GM19240 (cell line): Measurements from ENCODE around the gene GRID2.

Source experiments
- DNase-seq: peaks from one replicate; pipeline ENCODE4 v3.0.0; 2011; ENCODE audit warnings: low spot score; ENCODE audit not compliant: insufficient read length

GRID2 gene

GRCh38 chr4:93384241-93384640 lies 1080.5 kb downstream of the GRID2 start:
- no peak for DNase-seq

DNA sequence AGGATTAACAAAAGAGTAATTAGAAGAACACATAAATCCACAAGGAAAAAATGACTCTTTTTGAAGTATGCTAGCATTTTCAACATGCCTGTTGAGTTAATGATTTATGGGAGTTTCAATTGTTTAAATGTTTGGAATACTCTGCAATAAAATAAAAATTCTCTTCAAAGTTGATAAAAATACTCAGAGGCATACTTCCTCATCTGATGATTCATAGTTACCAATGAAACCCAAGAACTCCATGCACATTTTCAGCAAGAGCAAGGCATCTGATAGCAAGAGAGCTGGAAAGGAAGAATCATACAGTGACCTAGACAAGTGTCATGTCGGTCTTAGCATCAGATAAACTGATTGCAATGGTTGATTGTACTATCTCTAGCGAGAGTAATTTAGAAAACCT lies 1081.1 kb downstream of the GRID2 start:
- DNase-seq, result no peak

DNA sequence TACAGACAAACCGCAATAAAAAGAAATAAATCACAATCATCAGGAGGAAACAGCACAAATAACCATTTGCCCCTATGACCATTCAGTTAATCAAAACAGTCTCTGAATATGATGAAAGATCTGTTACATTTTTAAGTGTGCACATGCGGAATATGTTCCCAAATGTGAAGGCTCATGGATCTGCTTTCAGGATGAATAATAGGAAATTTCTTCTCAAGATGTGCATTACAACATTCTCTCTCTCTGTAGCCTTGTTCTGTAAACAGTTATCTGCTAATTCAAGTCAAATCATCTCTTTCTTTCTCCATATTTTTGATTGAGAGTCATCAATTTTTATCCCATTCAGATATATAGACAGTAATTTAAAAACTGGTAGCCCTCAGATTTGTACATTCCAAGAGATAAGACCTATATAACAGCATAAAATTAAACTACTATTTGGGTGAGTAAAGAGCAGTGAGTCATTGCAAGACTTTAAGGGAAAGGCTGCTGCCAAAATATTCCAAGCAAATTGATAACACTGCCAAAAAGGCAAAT lies 1090.8 kb downstream of the GRID2 start:
- no peak for DNase-seq

DNA sequence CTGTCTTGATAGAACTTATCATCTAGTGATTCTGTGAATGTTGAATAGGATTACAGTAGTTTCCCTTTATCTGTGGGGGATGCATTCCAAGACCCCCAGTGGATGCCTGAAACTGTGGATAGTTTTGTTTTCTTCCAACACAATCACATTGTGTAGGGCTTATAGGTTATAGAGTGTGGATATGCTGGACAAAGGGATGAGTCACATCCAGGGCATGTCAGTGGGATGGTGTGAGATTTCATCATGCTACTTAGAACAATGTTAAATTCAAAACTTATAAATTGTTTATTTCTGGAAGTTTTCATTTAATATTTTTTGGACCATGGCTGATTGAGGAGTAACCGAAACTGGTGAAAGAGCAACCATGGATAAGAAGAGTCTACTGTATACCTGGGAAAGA lies 1092.5 kb downstream of the GRID2 start:
- no peak for DNase-seq

- no peak for DNase-seq
Observed at GRCh38 chr4:93403571-93403970, 1099.8 kb downstream of the GRID2 start.

DNA sequence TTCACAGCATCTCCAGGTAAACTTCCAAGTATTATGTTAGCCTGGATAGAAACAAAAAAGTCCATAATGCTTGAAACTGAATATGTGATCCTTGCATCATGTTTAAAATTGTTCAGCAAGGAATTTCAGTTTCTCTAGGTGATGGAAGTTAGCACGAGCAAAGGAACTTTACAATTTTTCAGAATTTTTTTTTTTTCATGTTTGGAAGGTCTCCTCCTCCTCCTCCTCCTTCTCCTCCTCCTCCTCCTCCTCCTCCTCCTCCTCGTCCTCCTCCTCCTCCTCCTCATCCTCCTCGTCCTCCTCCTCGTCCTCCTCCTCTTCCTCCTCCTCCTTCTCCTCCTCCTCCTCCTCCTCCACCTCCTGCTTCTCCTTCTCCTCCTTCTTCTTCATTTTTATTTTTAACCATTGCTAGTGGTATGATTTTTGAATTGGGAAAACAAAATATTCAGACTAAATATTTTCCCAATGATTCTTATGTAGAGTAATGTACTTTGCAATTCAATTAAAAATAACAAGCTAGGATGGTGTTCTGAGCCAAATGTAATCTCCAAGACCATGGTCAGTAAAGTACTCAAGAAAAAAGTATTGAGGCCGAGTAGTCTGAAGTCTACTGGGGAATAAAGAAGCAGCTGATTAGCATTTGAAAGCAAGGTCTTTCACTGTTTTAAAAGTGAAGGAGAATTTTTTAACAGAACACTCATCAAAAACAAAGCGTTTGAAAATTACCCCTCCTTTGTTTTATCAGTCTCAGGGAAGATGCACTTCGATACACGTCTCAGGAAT lies 1103.9 kb downstream of the GRID2 start:
- no peak for DNase-seq

GRCh38 chr4:93409035-93409434 lies 1105.3 kb downstream of the GRID2 start:
- DNase-seq, result no peak

DNA sequence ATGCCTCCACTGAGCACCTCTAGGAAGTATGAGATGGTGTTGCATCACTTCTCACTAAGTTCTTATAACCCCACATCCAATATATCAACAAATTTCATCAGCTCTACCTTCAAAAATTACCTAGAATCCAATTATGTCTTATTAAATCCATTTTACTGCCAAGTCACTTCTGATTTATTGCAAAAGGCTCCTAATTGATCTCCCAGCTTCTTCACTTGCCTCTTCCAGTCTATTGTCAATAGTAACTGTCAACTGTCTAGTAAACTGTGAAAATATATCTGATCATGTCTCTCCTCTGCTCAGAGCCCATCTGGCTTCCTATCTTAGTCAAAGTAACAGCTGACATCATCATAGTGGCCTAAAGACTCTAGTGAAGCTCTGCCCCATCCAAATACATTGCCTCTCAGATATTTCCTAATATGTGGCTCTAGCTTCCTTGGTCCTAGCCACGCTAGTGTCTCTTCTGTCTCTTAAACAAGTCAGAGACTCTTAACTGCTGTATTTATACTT lies 1110.3 kb downstream of the GRID2 start:
- no peak for DNase-seq

DNA sequence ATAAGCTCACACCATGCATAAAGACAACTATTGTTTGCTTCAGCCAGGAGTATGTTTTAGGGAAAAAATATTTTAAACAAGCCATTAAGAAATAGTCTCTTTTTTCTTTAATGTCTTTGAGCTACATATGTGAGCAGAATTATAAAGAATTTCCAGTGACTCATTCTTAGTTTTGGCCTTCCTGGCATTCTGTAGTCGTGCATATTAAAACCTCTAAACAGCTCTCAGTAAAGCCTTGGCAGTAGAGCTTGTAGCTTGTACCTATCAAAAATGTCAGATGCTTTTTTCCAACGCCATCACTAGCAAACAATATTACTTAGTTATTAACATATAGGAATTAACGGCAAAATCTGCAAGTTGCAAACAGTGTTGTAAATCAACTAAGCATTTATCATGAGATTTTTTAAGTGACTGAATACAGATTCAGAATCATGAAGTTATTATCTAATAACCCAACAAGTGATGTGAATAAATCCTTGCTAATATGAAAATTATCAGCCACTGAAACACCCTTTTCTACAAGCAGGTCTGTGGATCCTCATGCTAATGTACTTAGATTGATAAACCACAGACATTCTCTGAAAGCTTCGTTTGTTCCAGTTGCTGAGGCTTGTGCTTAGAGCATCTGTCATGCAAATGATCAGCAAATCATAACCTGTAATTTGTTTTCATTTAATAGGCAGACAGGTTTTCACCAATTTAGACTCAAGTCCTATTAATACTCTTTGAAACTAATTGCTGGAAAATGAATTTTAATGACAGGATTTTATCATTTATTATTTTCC lies 1112.8 kb downstream of the GRID2 start:
- no peak for DNase-seq

- DNase-seq, result no peak
Observed at GRCh38 chr4:93431371-93431770, 1127.6 kb downstream of the GRID2 start.

GRCh38 chr4:93433840-93434239 lies 1130.1 kb downstream of the GRID2 start:
- no peak for DNase-seq

DNA sequence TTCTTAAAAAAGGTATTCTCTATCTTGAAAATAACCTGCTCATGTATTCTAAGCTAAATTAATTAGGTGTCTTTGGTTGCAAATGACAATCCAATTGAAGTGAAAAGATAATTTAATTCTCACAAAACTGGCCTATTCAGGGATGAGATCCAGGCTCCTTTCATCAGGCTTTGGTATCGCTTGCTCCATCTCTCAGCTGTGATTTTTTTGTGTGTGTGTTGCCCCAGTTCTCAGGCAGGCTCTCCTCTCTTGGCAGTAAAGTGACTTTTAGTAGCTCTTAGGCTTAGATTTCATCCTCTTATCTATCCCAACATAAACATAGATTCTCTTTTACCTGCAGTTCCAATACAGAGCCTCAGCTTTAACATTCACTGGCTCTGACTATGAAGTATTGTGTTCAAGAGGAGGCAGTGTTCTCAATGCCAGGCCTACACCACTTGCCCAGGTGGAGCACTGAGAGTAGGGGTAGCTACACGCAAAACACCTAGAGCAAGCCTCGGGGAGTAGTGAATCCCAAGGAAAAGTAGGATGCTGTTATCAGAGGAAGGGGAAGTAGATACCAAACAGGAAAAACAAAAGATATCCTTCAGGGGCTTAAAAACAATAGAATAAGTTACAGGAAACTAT lies 1132.3 kb downstream of the GRID2 start:
- no peak for DNase-seq

DNA sequence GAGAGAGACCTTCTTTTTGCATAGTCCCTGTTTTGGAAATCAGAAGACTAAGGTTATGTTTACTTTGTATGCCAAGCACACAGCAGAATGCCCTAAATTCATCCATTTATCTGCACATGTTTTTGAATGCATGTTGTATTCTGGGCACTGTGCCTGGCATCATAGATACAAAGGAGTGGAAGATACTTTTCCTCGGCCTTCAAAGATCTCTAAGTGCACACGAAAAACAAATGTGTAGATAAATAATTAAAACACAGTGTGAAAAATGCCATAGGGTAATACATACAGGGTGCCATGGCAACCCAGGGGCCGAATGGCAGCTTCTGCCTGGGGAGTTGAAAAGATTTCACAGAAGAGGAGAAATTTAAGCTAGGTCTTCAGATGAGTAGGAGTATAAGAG lies 1134.2 kb downstream of the GRID2 start:
- no peak for DNase-seq

- DNase-seq, result no peak
Observed at GRCh38 chr4:93444860-93445259, 1141.1 kb downstream of the GRID2 start.

DNA sequence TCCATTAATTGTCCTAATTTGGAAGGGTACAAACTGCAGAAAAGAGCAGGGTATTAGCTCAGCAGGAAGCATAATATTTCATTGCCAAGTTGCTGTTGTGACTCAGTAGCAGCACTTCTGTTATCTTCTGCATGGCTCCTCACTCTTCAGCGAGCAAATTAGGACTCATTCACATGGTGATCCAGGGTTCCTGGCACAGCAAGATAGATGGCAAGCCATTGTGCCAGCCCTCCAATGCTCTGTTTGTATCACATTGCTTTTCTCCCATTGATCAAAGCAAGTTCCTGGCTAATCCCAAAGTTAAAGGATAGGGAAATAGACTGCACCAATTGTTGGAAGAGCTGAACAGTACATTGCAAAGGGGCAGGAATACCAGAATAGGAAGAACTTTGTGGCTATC lies 1142.3 kb downstream of the GRID2 start:
- no peak for DNase-seq

DNA sequence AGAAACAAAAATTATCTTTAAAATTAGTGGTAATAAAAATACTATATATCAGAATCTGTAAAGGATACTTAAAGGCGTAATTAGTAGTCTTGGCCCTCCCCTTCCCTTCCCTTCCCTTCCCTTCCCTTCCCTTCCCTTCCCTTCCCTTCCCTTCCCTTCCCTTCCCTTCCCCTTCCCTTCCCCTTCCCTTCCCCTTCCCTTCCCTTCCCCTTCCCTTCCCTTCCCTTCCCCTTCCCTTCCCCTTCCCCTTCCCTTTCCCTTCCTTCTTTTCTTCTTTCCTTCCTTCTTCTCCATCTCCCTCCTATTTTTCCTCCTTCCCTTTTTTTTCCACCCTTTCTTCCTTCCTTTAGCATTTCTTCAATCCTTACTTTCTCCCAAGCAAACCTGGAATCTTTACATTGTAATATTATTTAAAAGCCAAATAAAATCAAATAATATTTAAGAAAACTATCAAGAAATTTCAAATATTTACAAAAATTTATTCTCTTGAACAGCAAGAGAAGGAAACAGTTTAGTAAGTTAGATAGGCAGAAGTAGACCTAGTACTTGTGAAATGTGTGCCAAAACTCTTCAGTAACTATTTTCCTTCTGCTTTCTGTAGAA lies 1145.0 kb downstream of the GRID2 start:
- DNase-seq, result no peak

DNA sequence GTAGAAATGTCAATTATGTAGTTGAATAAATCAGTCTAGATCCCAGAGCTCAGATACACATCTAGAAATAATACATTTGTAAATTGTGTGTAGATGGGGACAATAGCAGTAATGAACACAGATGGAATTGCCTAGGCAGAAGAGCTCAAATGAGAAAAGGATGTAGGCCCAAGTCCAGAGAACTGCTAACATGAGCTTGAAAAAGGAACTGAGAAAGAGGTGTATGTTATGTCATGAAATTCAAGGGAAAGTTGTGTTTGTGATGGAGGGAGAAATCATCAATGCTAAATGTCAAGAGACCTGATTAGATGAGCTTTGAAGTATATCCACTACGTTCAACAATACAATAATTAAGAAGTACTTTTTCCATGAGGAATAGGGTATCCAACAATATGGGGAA lies 1148.2 kb downstream of the GRID2 start:
- no peak for DNase-seq

- no peak for DNase-seq
Observed at GRCh38 chr4:93461541-93461940, 1157.8 kb downstream of the GRID2 start.

DNA sequence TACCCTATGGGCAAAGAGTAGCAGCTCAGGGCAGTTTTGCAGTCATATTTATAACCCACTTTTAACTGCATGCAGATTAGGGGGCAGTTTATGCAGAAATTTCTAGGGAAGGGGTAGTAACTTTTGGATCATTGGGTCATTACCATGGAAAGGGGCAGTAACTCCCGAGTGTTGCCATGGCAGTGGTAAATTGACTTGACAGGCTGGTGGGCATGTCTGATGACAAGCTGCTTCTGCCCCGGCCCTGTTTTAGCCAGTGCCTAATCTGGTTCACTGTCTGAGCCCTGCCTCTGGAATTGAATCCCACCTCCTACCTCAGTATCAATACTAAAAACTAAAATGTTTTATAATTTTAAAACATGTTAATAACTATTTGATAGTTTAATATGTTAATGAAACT lies 1162.7 kb downstream of the GRID2 start:
- DNase-seq, result no peak

DNA sequence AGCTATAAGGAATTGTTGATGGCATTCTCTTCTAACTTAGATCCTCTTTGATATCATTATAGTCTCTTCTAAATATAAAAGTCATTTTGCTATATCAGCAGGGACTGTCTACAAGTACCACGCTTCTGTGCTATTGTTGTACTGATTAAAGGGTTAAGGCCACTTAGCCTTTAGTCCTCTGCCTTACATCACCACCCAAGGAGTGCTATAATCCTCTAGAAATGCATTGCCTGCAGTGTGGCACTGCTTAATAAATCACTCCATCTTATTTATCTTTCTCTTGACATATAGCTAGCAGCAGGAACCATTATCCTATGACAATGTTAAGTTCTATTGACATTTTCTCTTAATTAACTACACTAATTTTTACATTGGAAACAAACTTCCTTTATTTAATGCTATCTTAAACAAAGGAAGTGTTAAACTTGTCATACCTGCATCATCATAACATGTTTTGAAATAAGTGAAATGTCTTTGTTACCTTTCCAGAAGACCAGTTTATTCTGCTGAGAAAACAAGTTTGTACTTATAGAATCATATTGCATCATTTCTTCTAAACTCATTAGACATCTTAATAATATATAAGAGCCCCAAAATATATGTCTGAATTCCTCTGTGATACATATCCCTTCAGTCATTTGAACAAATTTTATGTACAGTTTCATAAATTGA lies 1163.9 kb downstream of the GRID2 start:
- DNase-seq, result no peak

DNA sequence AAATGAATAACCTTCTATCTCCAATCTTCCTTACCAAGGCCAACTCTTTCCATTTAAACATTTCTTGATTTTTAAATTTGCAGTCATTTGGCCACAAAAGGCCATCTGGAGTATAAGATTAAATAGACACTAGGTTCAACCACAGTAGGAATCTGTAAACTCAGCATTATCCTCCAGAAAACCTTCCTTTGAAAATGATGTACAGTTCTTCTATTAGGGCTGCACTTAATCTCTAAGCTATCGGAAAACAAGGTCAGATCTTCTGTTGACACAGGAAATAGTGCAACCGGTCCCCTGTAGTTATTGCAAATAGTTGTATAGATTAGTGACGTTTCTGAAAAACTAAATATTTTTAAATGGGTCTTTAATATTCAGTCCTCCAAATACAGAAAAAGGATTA lies 1165.8 kb downstream of the GRID2 start:
- no peak for DNase-seq
